Islet precursor cell (in vitro differentiated cells): Measurements from ENCODE around the gene DIP2C.
"Not testable (repeated sequence)": the region's sequence is repeated elsewhere in the genome, so short reads cannot be mapped to it uniquely, and the experiment has no call there.

Experiments used
- DNase-seq: peaks from one replicate; pipeline ENCODE4 v3.0.0-alpha.2; 2018

Gene DIP2C

GRCh38 chr10:311901-312665, 377.4 kb downstream of the DIP2C start:
- DNase-seq: no peak

GRCh38 chr10:310976-311639, 378.4 kb downstream of the DIP2C start:
- no peak for DNase-seq

- no peak for DNase-seq
Measured at GRCh38 chr10:310371-310770, 379.1 kb downstream of the DIP2C start.

- DNase-seq: no peak
Measured at GRCh38 chr10:308572-309085, 380.8 kb downstream of the DIP2C start.

GRCh38 chr10:308101-308500, 381.4 kb downstream of the DIP2C start:
- DNase-seq: no peak

- DNase-seq: no peak
Measured at GRCh38 chr10:307659-308058, 381.8 kb downstream of the DIP2C start.

- DNase-seq: peak; percentile 78
Measured at GRCh38 chr10:306675-307185, 382.7 kb downstream of the DIP2C start.

- no peak for DNase-seq
Measured at GRCh38 chr10:306007-306674, 383.3 kb downstream of the DIP2C start.

- DNase-seq: no peak
Measured at GRCh38 chr10:305034-305433, 384.4 kb downstream of the DIP2C start.

GRCh38 chr10:301536-301935, 387.9 kb downstream of the DIP2C start:
- no peak for DNase-seq

GRCh38 chr10:300580-300979, 388.9 kb downstream of the DIP2C start:
- not testable (repeated sequence) for DNase-seq

GRCh38 chr10:299969-300368, 389.5 kb downstream of the DIP2C start:
- DNase-seq: no peak

GRCh38 chr10:299512-299911, 390.0 kb downstream of the DIP2C start:
- DNase-seq: no peak

GRCh38 chr10:298033-298432, 391.4 kb downstream of the DIP2C start:
- no peak for DNase-seq

GRCh38 chr10:297567-297966, 391.9 kb downstream of the DIP2C start:
- no peak for DNase-seq

- DNase-seq: no peak
Measured at GRCh38 chr10:293636-294035, 395.8 kb downstream of the DIP2C start.

- DNase-seq: no peak
Measured at GRCh38 chr10:290026-290725, 399.3 kb downstream of the DIP2C start.

- no peak for DNase-seq
Measured at GRCh38 chr10:289581-289980, 399.9 kb downstream of the DIP2C start.

- no peak for DNase-seq
Measured at GRCh38 chr10:288316-289200, 400.9 kb downstream of the DIP2C start.

GRCh38 chr10:287814-288213, 401.7 kb downstream of the DIP2C start:
- DNase-seq: peak; percentile 83

GRCh38 chr10:287026-287709, 402.3 kb downstream of the DIP2C start:
- no peak for DNase-seq
